Liver (tissue), 10 donors: Measurements from ENCODE around the gene DAPK1. TPM values are rescaled to one million over a fixed set of nuclear protein-coding genes. Genes with fewer than 3 reads are reported as not detected.

Experiments
- DNase-seq: peaks from one replicate; pipeline ENCODE4 v3.0.0-alpha.2; 2017; ENCODE audit warnings: low spot score
- H3K27ac ChIP-seq, 2 donors: one replicate each; pipeline ENCODE4 v1.7.0; 2013; ENCODE audit warnings: inconsistent platforms in 2 of 2, low read length in 2 of 2, control low read depth in 1 of 2, low read depth in 1 of 2, mild to moderate bottlenecking in 1 of 2
- H3K27me3 ChIP-seq, 4 donors: one replicate each; pipeline versions ENCODE4 v1.6.1 to v1.7.0; 2013; ENCODE audit warnings: low read length in 3 of 4, inconsistent platforms in 1 of 4, mild to moderate bottlenecking in 1 of 4, moderate library complexity in 1 of 4; ENCODE audit not compliant: control insufficient read depth in 4 of 4, insufficient read depth in 4 of 4
- H3K36me3 ChIP-seq, 4 donors: one replicate each; pipeline versions ENCODE4 v1.6.1 to v1.7.0; 2013; ENCODE audit warnings: low read length in 3 of 4, mild to moderate bottlenecking in 3 of 4, low read depth in 1 of 4, moderate library complexity in 1 of 4; ENCODE audit not compliant: control insufficient read depth in 4 of 4, insufficient read depth in 3 of 4
- H3K4me1 ChIP-seq, 4 donors: one replicate each; pipeline versions ENCODE4 v1.6.1 to v1.7.0; 2013; ENCODE audit warnings: low read length in 3 of 4, mild to moderate bottlenecking in 3 of 4, moderate library complexity in 1 of 4; ENCODE audit not compliant: control insufficient read depth in 4 of 4, insufficient read depth in 4 of 4
- H3K4me3 ChIP-seq, 3 donors: one replicate each; pipeline versions ENCODE4 v1.6.1 to v1.7.0; 2013; ENCODE audit warnings: low read length in 3 of 3, control low read depth in 1 of 3, low read depth in 1 of 3, mild to moderate bottlenecking in 1 of 3
- H3K9ac ChIP-seq, 2 donors: one replicate each; pipeline ENCODE4 v1.7.0; 2013; ENCODE audit warnings: low read length in 2 of 2, mild to moderate bottlenecking in 2 of 2, moderate library complexity in 2 of 2, control low read depth in 1 of 2, low read depth in 1 of 2
- H3K9me3 ChIP-seq, 4 donors: one replicate each; pipeline versions ENCODE4 v1.6.1 to v1.7.0; 2013; ENCODE audit warnings: low read length in 3 of 4; ENCODE audit not compliant: control insufficient read depth in 4 of 4
- EGR1 ChIP-seq, 2 donors: IDR thresholded peaks; 2 replicates each; pipeline ENCODE4 v1.6.1; 2016 to 2018; ENCODE audit warnings: antibody characterized with exemption in 2 of 2, low read depth in 2 of 2
- HNF4A ChIP-seq, 2 donors: conservative IDR thresholded peaks; 2 replicates each; pipeline ENCODE4 v1.6.1; 2016; ENCODE audit warnings: antibody characterized with exemption in 2 of 2, mild to moderate bottlenecking in 2 of 2
- HNF4G ChIP-seq: IDR thresholded peaks from 2 replicates; pipeline ENCODE4 v1.6.1; 2016; ENCODE audit warnings: antibody characterized with exemption
- JUND ChIP-seq, 2 donors: IDR thresholded peaks; 2 replicates each; pipeline ENCODE4 v1.6.1; 2016; ENCODE audit warnings: antibody characterized with exemption in 2 of 2
- MAX ChIP-seq: IDR thresholded peaks from 2 replicates; pipeline ENCODE4 v1.6.1; 2016; ENCODE audit warnings: antibody characterized with exemption
- NR2F2 ChIP-seq: IDR thresholded peaks from 2 replicates; pipeline ENCODE4 v1.6.1; 2016; ENCODE audit warnings: antibody characterized with exemption
- REST ChIP-seq: IDR thresholded peaks from 2 replicates; pipeline ENCODE4 v1.6.1; 2016; ENCODE audit warnings: antibody characterized with exemption, mild to moderate bottlenecking
- RXRA ChIP-seq, 2 donors: IDR thresholded peaks; 2 replicates each; pipeline ENCODE4 v1.6.1; 2017 to 2018; ENCODE audit warnings: antibody characterized with exemption in 2 of 2, mild to moderate bottlenecking in 1 of 2
- TAF1 ChIP-seq: conservative IDR thresholded peaks from 2 replicates; pipeline ENCODE4 v1.6.1; 2016; ENCODE audit warnings: antibody characterized with exemption, mild to moderate bottlenecking
- YY1 ChIP-seq: IDR thresholded peaks from 2 replicates; pipeline ENCODE4 v1.6.1; 2016; ENCODE audit warnings: antibody characterized with exemption, mild to moderate bottlenecking
- WGBS: extraction: QIAGEN DNeasy Blood & Tissue Kit; methylation state at CpG from one replicate; pipeline ENCODE4 v1.1.7; 2013; 5-methylcytosine and 5-hydroxymethylcytosine counted together
- polyA plus RNA-seq, 2 donors: library from polyadenylated mRNA; stranded (reverse) in 1 of 2; unstranded in 1 of 2; fragments of 200-250 nt in 1 of 2; fragments of >200 nt in 1 of 2; fragmentation: Nextera tagmentation in 1 of 2; extraction: Ambion mirVana in 1 of 2; gene quantifications; one replicate each; pipeline versions ENCODE4 v1.2.1 to v1.2.3, GENCODE V29; 2013 to 2015
- small RNA-seq: library from RNA; depleted of rRNA; stranded (forward); fragments of <200 nt; gene quantifications from one replicate; pipeline ENCODE3, GENCODE V24; 2014
- total RNA-seq, 2 donors: library from RNA; depleted of rRNA; stranded (reverse); fragments of >200 nt; gene quantifications; one replicate each; pipeline ENCODE4 v1.2.3, GENCODE V29; 2014
- donor health status: healthy.
- donor health status: healthy.
- donor health status: healthy.
- donor health status: healthy.
- donor health status: healthy.

DAPK1 gene
- total and polyA plus RNA-seq, 4 donors = 14.0 to 40.8 (median 21.8) TPM

GRCh38 chr9:87751868-87752267 is 254.2 kb downstream of the DAPK1 start:
- no peak for DNase-seq
- 27% methylated on average over 2 of the region's 4 CpGs for WGBS
- H3K27me3 ChIP-seq = no peaks in the 10 kb centered on the region
- no peak overlapping the region for H3K9ac ChIP-seq
- H3K36me3 ChIP-seq = no peaks in the 10 kb centered on the region
- TF ChIP-seq EGR1 (IDR thresholded peaks at IDR 0.05; ENCODE audit: low read depth in 2 of 2) = no peak
- no peak for TF ChIP-seq HNF4A (conservative IDR thresholded peaks at IDR 0.05)
- TF ChIP-seq YY1 = peak; percentile 12
- peak; percentile 97 for TF ChIP-seq REST
- TF ChIP-seq MAX = no peak
- H3K4me1 ChIP-seq = peaks cover 14 to 22% (median 15%) of the 10 kb centered on the region in 4 donors
- H3K9me3 ChIP-seq = peaks cover 0 to 4% (median 1%) of the 10 kb centered on the region in 4 donors
- H3K4me3 ChIP-seq = no peak overlapping the region
- H3K27ac ChIP-seq = peak overlapping the region; percentile 28 to 47

GRCh38 chr9:87753313-87753712 is 255.6 kb downstream of the DAPK1 start:
- 67% methylated on average over 2 of the region's 2 CpGs for WGBS

More at GRCh38 chr9:87753313-87753712, 255.6 kb downstream of the DAPK1 start:
- no peak overlapping the region for H3K27ac ChIP-seq
- H3K4me3 ChIP-seq = peak overlapping the region in 1 of 3 donors; percentile 32
- H3K36me3 ChIP-seq = no peaks in the 10 kb centered on the region
- TF ChIP-seq RXRA (IDR thresholded peaks at IDR 0.05) = no peak
- no peak for TF ChIP-seq NR2F2
- TF ChIP-seq HNF4A (conservative IDR thresholded peaks at IDR 0.05) = no peak
- no peak for TF ChIP-seq JUND (IDR thresholded peaks at IDR 0.05)
- no peak for TF ChIP-seq HNF4G
- no peak for TF ChIP-seq TAF1
- no peak overlapping the region for H3K9ac ChIP-seq
- H3K4me1 ChIP-seq = peaks cover 12 to 22% (median 15%) of the 10 kb centered on the region in 4 donors
- no peak for DNase-seq
- no peaks in the 10 kb centered on the region for H3K27me3 ChIP-seq
- H3K9me3 ChIP-seq = peaks cover 0 to 4% (median 1%) of the 10 kb centered on the region in 4 donors

Small RNAs within 50 kb of the gene (small RNA-seq; reads per million reads assigned to genes)
- not detected for gene AL161787.1

Other genes starting within 250 kb of the DAPK1 start
- 100 to 1,000 TPM; 156 to 193 TPM for gene CTSL, start 228.3 kb downstream of the DAPK1 start, total RNA-seq
- 100 to 1,000 TPM; 167 to 210 TPM for gene CTSL, start 228.3 kb downstream of the DAPK1 start, polyA plus RNA-seq